Activated CD8-positive, alpha-beta memory T cell treated with anti-CD3 and anti-CD28 coated beads, Interleukin-2, amount 50 U/mL, for 24 hours (primary cell): Measurements from ENCODE around the gene PRLR.

Experiments used
- DNase-seq: peaks from one replicate; pipeline ENCODE4 v3.0.0-alpha.2; 2020; ENCODE audit errors: extremely low read depth

Gene PRLR

GRCh38 chr5:35233601-35234000 lies 3.3 kb upstream of the PRLR start:
- no peak for DNase-seq

DNA sequence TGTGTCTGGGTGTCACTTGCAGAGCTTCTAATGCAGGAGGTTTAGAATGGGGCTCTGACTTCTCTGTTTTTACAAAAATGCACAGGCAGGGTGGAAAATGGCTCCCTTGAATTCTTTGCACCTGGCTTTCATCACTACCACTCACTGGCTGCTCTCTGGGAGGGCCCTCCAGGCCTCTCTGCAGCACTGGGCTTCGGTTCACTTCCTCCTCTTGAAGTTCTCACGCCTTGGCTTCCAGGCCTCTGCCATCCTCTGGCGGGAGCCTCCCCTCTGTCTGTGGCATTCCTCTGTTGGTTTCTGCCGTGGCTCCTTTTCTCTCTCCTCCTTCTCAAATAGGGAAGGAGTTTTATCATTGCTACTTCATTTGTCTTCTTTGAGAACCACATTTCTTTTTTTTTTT lies 2.8 kb upstream of the PRLR start:
- DNase-seq, result no peak

- DNase-seq, result no peak
These were observed 1.8 kb upstream of the PRLR start for GRCh38 chr5:35232124-35232523.

DNA sequence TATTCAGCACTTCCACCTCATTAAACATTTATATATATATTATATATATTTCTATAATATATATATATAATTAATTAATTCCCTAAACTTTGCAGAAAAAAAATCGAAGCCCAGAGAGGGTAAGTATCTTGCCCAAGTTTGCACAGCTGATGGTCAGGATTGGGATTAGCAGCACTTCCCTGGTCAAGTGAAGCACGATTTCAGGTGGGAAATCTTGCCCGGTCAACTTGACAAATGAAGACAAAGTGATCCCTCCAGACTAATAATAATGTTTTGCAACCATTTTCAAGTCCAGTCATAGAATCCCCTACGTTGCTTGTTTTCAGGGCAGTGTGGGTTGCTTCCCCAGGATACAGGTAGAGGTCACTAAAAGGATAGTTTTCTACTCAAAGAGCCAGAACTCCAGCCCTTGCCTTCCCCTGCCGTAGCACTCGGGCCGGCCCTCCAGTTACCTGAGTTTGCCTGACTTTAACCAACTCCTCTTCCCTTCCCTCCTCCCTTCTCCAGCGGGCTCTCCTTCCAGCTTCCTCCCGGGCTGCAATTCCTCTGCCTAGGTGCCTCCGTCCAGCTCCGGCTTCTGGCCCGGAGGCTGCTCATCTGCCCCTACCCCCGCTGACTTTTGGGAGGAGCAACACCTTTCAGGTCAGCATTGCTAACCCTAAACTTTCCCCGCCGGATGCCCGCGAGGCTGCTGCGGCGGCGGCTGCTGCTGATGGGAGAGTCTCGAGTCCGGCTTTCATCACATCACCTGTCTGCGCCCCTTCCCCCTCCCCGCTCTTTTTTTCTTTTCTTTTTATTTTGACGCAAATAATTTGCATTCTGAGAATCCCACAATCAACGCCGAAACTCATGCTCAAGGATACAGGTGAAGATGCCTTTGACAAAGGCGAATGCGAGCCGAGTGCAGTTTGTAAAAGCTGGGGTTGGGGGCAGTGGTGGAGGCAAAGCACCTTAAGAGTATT lies 930 bp downstream of the PRLR start:
- no peak for DNase-seq

- no peak for DNase-seq
These were observed 2.0 kb downstream of the PRLR start for GRCh38 chr5:35228310-35228709.

GRCh38 chr5:35227720-35228119 lies 2.6 kb downstream of the PRLR start:
- DNase-seq, result no peak

- no peak for DNase-seq
These were observed 6.4 kb downstream of the PRLR start for GRCh38 chr5:35223787-35224395.

DNA sequence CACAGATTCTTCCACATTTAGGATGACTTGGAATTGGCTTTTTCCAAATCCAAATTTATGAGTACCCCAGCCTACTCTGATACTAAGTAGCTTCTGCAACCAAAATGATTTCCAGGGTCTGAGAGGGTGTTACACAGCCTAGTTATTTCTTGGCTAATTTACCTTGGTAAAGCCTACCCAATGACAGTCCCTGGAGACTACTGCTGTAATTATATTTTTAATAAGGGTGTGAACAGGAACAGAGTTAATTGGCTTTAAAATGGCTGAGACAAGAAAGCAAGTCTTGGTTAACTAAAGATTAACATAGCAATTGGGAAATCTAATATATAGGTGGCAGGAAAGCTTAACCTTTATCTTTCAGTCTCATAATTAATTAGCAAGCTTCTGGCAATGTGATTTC lies 9.3 kb downstream of the PRLR start:
- no peak for DNase-seq

DNA sequence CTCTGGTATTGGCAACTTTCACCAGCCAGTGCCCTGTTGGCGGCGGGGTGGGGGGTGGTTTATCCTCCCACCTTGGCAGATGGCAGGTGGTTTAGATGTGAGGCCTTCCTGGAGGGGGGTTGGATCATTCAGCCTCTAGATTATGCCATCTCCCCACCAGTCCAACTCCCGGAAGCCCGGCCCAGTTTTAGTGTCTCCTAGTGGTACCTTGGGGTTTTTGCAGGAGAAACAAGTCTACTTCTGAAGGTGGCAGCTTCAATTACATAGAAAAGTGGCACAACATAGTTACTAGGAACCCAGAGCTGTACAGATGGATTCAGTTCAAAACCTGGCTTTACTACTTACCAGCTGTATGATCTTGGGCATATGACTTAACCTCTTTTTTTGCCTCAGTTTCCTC lies 11.3 kb downstream of the PRLR start:
- DNase-seq, result no peak

- no peak for DNase-seq
These were observed 16.2 kb downstream of the PRLR start for GRCh38 chr5:35214051-35214450.

DNA sequence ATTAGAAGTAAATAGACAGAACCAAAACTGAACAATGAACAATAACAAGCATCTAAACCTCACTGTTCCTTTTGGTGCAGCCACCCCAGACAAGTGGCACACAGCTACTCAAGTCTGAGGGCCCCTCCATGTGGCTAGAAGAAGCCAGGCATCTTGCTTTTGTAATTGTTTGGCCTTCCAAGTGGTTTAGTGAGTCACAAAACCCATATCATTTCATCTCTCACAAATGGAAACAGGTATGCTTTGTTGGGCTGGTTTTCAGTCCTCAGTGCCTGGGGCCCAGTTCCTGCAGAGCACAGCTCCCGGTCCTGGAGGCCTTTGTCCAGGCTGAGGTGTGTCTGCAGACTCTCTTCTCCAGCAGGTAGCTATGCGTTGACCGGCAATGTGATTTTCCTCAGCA lies 16.7 kb downstream of the PRLR start:
- DNase-seq, result no peak

GRCh38 chr5:35212122-35212982 lies 17.9 kb downstream of the PRLR start:
- DNase-seq, result no peak

GRCh38 chr5:35209862-35210261 lies 20.4 kb downstream of the PRLR start:
- DNase-seq, result no peak

DNA sequence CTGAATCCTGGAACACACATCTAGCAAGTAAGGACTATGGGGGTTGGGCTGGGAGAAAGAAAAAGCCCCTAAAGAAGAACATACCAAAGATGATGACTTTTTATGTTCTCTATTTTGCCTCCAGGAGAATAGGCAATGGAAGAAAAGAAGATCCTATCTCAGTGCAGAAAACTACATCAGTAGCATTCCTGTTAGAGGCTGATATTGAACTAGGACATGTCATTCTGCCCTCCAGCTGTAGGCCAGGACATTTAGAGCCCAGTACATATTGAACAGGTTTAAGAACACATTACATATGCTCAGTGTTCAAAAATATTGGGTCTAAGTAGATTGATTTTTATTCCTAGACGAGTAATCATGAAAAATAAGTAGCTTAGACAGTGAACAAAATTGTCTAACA lies 24.7 kb downstream of the PRLR start:
- no peak for DNase-seq

DNA sequence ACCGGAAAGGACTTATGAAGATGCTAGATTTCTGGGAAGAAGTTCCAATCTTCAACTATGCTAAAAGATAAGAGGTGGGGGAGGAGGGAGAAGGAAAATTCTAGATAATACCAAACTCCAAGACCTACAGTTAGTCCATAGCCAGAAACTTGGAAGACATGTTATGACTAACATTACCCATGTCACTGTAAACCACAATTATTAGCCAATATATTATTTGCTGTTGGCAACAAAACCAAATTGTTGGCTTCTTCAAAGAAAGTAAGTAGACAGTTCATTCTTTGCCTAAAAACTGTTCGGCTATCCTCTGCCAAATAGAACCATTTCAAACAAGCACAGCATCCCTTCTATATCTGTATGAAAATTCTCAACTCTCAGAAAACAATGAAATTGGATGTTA lies 25.1 kb downstream of the PRLR start:
- DNase-seq, result no peak

GRCh38 chr5:35203403-35203802 lies 26.9 kb downstream of the PRLR start:
- DNase-seq, result no peak

DNA sequence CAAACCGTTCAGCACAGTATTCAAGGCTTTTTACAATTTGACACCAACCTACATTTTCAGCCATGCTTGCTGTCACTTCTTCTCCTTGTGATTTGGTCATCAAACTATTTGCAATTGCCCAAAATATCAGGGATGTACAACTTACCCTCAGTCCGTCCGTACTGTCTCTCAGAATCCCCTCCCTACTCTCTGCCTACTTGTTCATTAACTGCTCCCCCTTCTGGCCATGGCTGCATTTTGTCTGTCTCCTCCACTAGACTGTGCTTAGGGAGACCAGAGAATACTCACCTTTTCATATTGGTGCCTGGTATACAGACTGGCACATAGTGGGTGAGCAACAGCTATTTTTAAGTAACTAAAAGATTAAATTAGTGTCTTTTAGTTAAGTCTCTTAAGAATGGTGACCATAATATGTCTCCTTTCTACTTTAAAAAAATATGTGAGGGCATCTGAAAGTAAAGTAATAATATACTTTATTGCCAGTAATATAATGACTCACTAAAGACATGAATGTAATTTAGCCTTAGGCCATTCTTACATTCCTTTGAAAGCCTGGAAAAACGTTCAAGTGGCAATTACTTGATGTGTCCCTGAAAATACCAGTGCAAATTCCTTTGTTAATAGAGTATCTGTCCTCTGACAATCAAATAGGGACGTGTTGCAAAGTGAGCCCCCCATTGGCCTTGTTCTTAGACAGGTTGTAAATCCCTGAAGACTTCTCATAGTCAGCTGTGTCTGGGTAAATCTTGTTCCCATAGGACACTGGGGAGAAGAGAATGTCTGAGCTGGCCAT lies 27.8 kb downstream of the PRLR start:
- DNase-seq, result peak; percentile 6

- DNase-seq, result no peak
These were observed 29.0 kb downstream of the PRLR start for GRCh38 chr5:35201291-35201690.

- no peak for DNase-seq
These were observed 30.4 kb downstream of the PRLR start for GRCh38 chr5:35199886-35200285.

GRCh38 chr5:35198686-35199085 lies 31.6 kb downstream of the PRLR start:
- no peak for DNase-seq

- no peak for DNase-seq
These were observed 32.2 kb downstream of the PRLR start for GRCh38 chr5:35198075-35198474.

DNA sequence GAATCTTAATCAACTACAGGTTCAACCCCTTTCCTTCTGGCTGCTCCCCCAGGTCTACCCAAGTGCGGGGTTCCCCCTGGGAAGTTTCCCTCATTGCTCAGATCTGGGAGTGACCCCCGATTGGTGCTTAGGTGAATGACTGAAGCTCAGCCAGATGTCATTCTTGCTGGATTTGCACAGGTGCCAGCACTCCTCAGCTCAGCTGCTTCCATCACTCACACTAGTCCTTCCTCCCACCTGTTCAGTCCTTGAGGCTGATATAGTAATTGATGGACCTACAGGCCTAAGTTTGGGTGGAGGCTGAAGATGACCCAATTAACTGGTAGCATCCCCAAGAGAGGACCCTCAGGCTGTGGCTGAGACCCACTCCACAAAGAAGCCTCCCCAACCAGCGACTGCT lies 32.9 kb downstream of the PRLR start:
- DNase-seq, result no peak
